Colonic mucosa (tissue), 4 donors: ENCODE data around the gene UBE2D3. TPM values are rescaled to one million over a fixed set of nuclear protein-coding genes. Genes with fewer than 3 reads are reported as not detected.

Source experiments
- DNase-seq: peaks from one replicate; pipeline ENCODE4 v3.0.0-alpha.2; 2020
- H3K27ac ChIP-seq: fragments of 200-600 bp; one replicate; pipeline ENCODE4 v1.8.0; 2021
- H3K27me3 ChIP-seq: fragments of 200-600 bp; one replicate; pipeline ENCODE4 v1.8.0; 2021
- H3K36me3 ChIP-seq: fragments of 200-600 bp; one replicate; pipeline ENCODE4 v1.8.0; 2021
- H3K4me1 ChIP-seq: fragments of 200-600 bp; one replicate; pipeline ENCODE4 v1.8.0; 2021; ENCODE audit warnings: mild to moderate bottlenecking
- H3K4me3 ChIP-seq: fragments of 200-600 bp; one replicate; pipeline ENCODE4 v1.8.0; 2021
- H3K9ac ChIP-seq, 2 donors: one replicate each; pipeline ENCODE4 v1.7.0; 2013; ENCODE audit warnings: control low read depth in 2 of 2, low read depth in 2 of 2, low read length in 2 of 2
- H3K9me3 ChIP-seq: fragments of 200-600 bp; one replicate; pipeline ENCODE4 v1.8.0; 2021
- CTCF ChIP-seq: fragments of 200-600 bp; IDR thresholded peaks from one replicate; pipeline ENCODE4 v1.8.0; 2022; ENCODE audit warnings: antibody characterized with exemption, mild to moderate bottlenecking
- intact Hi-C: fragments of 100-400 bp; cut with DNase I; formaldehyde crosslinking; loops from one replicate; pipeline ENCODE4 v1.14.1; 2022
- total RNA-seq, 2 donors: library from RNA; stranded (reverse); fragmentation: NEBNext Ultra II Directional in 1 of 2; extraction: Animal tissue kit (Norgen Biotek cat#: 25700) in 1 of 2; gene quantifications; one replicate each; pipeline ENCODE4 v1.2.1, GENCODE V29; 2021
- donor health status: healthy.
- donor health status: DM: no; HTN: no; CAD: no.
- donor health status: DM: no; HTN: no; CAD: no.

UBE2D3 gene
- total RNA-seq, 2 donors from 2014 or later = 290 to 346 TPM

- H3K9me3 ChIP-seq = no peaks in the 10 kb centered on the region
- H3K9ac ChIP-seq = no peak overlapping the region
- no peaks in the 10 kb centered on the region for H3K36me3 ChIP-seq
- intact Hi-C loops = no loop called here
- TF ChIP-seq CTCF = no peak
- no peak overlapping the region for H3K4me3 ChIP-seq
- H3K27me3 ChIP-seq = no peaks in the 10 kb centered on the region
- no peak overlapping the region for H3K27ac ChIP-seq
- no peaks in the 10 kb centered on the region for H3K4me1 ChIP-seq
- DNase-seq = no peak
Observed at GRCh38 chr4:102860611-102861324, 33.4 kb upstream of the UBE2D3 start.

GRCh38 chr4:102858828-102859464 is 31.6 kb upstream of the UBE2D3 start:
- Histone ChIP-seq H3K27me3 (no peaks in the 10 kb centered on the region), H3K36me3 (no peaks in the 10 kb centered on the region), H3K4me3 (no peak overlapping the region), H3K4me1 (no peaks in the 10 kb centered on the region), H3K9me3 (no peaks in the 10 kb centered on the region), H3K9ac (no peak overlapping the region), H3K27ac (no peak overlapping the region)
- intact Hi-C loops = no loop called here
- TF ChIP-seq CTCF = no peak
- no peak for DNase-seq

- H3K27me3 ChIP-seq = no peaks in the 10 kb centered on the region
- H3K4me1 ChIP-seq = peaks cover 4% of the 10 kb centered on the region
- no peaks in the 10 kb centered on the region for H3K9me3 ChIP-seq
- no peak for TF ChIP-seq CTCF
- no peak overlapping the region for H3K9ac ChIP-seq
- intact Hi-C loops = no loop called here
- peak overlapping the region; percentile 45 for H3K27ac ChIP-seq
- H3K36me3 ChIP-seq = no peaks in the 10 kb centered on the region
- DNase-seq = no peak
- no peak overlapping the region for H3K4me3 ChIP-seq
Observed at GRCh38 chr4:102850370-102850769, 23.0 kb upstream of the UBE2D3 start.

DNA sequence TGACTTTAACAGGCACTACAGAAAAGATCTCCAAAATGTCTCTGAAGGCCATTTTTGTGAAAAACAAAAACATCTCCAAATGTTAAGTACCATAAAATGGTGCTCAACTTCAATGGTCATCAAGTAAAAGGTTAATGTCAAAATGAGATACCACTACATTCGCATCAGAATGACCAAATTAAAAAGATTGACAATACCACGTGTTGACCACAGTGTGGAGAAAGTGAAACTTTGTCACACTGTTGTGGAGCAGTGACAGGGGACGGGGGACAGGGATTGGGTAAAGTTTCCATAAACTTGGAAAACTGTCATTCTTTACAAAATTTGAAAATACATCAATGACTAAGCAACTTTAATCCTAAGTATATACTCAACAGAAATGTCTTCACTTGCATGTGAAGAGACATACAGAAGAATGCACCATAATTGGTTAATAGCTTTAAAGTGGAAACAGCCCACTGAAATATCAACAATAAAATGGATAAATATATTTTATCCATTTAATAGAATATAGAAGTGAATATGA is 22.3 kb upstream of the UBE2D3 start:
- no peak overlapping the region for H3K9ac ChIP-seq
- DNase-seq = no peak
- intact Hi-C loops = no loop called here
- no peak for TF ChIP-seq CTCF
- H3K36me3 ChIP-seq = no peaks in the 10 kb centered on the region
- H3K9me3 ChIP-seq = no peaks in the 10 kb centered on the region
- no peak overlapping the region for H3K4me3 ChIP-seq
- peaks cover 4% of the 10 kb centered on the region for H3K4me1 ChIP-seq
- peak overlapping the region; percentile 45 for H3K27ac ChIP-seq
- H3K27me3 ChIP-seq = no peaks in the 10 kb centered on the region

DNA sequence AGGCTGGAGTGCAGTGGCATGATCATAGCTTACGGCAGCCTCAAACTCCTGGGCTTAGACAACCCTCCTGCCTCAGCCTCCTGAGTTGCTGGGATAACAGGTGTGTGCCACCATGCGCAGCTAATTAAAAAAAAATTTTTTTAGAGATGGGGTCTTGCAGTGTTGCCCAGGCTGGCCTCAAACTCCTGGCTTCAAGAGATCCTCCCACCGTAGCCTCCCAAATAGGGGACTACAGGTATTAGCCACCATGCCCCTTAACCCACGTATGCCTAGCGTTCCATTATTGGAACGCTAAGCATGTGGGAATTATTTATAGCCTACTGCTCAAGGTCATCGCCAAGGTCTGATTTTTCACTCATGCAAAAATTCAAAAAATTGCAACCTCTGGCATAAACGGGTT is 20.3 kb upstream of the UBE2D3 start:
- intact Hi-C loops = no loop called here
- H3K9me3 ChIP-seq = no peaks in the 10 kb centered on the region
- no peak overlapping the region for H3K4me3 ChIP-seq
- TF ChIP-seq CTCF = no peak
- DNase-seq = no peak
- H3K27ac ChIP-seq = no peak overlapping the region
- no peaks in the 10 kb centered on the region for H3K27me3 ChIP-seq
- no peaks in the 10 kb centered on the region for H3K36me3 ChIP-seq
- no peak overlapping the region for H3K9ac ChIP-seq
- H3K4me1 ChIP-seq = peaks cover 4% of the 10 kb centered on the region
